RPMI7951 (cell line): ENCODE measurements around the gene MINK1. TPM values are rescaled to one million over a fixed set of nuclear protein-coding genes. Genes with fewer than 3 reads are reported as not detected.
"Not testable (repeated sequence)": the region's sequence is repeated elsewhere in the genome, so short reads cannot be mapped to it uniquely, and the experiment has no call there.

Experiments
- DNase-seq: peaks from one replicate; pipeline ENCODE4 v3.0.0-alpha.2; 2012; ENCODE audit warnings: low read depth
- total RNA-seq: library from RNA; depleted of rRNA; stranded (reverse); fragments of >200 nt; shearing (Covaris generic); gene quantifications from 2 replicates; pipeline ENCODE4 v1.2.3, GENCODE V29; 2014

Gene MINK1
- total RNA-seq, 1 experiment from 2014 or later = 11.1 TPM

DNA sequence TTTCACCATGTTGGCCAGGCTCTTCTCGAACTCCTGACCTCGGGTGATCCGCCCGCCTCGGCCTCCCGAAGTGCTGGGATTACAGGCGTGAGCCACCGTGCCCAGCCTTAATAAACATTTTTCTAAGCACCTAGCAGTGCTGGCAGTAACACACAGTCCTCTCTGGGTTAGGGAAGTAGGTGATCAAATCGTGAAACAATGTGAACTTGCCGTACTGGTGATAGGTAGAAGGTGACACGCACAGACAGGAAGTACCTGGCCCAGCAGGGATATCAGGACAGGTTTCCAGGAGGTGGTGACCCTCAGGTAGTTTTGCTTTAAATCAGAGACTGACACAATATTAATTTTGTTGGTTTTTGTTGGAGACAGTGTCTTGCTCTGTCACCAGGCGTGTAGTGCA, 21.7 kb upstream of the MINK1 start:
- no peak for DNase-seq

DNA sequence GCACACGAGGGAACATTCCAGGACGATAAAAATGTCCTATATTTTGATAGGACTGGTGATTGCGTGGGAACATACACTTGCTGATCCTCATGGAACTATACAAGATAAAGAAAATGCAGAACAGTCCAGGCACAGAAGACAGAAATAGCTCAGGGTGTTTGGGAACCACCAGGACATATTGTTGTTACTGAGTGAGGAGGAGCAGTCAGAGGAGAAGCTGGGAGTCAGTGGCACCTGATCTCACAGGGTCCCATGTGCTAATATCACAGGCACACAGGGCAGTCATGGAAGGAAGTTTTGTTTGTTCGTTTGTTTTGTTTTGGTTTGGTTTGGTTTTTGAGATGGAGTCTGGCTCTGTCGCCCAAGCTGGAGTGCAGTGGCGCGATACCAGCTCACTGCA, 20.4 kb upstream of the MINK1 start:
- no peak for DNase-seq

DNA sequence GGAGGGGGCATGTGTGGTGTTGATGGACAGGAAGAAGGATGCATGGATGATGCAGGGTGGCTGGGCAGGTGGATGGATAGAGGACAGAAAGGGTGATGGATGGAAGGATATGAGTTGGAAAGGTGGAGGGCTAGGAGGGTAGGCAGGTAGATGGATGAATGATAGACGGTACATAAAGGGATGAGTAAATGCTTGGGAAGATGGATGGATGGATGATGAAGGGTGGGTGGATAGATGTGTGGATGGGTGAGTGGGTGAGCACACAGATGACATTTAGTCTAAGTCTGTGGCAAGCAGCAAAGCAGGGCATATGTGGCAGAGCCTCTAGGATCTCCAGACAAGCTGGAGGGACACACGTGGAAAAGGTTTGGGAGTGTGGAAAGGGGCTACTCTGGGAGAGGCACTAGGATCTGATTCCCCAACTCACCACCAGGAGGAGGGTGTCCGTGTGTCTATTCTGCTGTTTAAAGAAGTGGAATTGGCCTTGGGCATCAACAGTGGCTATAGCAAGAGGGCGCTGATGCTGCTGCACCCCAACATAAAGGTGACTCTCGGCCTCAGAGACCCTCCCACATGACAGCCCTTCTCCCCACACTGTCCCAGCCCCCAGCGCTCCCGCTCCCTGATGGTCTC, 18.0 kb upstream of the MINK1 start:
- no peak for DNase-seq

DNA sequence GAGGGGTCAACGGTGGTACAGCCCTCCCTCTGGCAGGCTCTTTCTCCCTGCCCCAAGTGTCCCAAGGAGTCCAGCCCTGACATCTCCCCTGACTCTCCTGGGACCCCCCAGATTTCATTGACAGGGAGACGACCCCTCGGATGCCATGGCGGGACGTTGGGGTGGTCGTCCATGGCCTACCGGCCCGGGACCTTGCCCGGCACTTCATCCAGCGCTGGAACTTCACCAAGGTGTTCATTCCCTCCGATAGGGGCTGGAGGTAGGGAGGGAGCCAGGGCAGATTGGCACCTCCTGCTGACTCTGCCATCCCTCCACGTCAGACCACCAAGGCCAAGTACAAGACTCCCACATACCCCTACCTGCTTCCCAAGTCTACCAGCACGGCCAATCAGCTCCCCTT, 16.3 kb upstream of the MINK1 start:
- no peak for DNase-seq

DNA sequence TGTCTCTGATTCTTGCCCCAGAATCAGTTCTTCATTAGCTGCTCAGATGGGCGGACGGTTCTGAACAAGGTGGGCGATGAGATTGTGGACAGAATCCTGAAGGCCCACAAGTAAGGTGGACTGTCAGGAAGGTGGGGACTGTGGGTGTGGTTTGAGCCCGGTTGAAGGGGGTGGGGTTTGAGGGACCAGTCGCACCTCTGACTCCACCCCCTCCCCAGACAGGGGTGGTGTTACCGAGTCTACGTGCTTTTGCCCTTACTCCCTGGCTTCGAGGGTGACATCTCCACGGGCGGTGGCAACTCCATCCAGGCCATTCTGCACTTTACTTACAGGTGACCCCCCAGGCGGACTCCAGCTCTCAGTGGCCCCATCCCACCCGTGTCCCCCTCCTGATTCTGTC, 14.9 kb upstream of the MINK1 start:
- no peak for DNase-seq

DNA sequence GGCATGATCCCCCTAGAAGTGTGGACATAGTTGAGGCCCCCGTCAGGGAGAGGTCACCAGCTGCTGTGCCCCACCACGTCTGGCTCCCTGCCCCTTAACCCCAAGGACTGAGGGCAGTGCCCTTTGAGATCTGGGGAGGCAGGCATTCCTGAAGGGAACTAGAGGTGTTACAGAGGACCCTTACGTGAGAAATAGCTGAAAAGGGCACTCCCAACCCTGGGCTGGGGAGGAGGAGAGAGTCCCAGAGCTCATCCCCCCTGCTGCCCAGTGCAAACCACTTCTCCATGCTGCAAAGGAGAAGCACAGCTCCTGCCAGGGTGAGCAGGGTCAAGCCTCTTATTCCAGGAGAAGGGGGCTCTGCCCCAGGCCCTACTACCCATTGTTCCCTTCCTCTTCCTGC, 10.3 kb upstream of the MINK1 start:
- DNase-seq = no peak

DNA sequence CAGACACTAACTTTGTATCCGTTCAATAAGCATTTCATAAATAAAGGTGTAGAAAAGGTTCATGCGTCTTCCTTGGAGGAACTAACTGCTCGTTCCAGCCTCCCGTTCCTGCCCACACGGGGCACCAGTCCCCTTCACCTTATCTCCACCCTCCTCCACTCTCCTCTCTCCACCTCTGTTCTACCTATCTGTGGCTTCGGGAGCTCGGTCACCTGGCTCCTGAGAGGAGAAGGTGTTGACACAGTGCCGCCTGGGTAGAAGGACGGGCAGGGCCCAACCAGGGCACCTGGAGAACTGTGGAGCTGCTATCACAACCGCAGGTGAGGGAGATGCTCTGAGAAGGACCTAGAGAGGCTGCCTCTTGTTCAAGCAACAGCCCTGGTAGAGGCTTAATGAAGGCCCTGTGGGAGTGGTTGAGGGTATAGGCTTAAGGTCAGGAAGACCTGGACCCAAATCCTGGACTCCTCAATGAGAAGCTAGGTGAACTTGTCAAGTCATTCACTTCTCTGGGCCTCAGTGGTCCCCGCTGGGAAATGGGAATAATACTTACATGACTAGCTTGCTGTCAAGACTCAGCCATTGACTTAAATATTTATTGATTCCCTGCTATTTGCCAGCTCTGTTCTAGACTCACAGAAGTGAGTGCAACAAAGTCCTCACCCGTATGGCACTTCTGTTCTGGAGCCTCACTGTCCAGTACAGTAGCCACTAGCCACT, 9.6 kb upstream of the MINK1 start:
- no peak for DNase-seq

DNA sequence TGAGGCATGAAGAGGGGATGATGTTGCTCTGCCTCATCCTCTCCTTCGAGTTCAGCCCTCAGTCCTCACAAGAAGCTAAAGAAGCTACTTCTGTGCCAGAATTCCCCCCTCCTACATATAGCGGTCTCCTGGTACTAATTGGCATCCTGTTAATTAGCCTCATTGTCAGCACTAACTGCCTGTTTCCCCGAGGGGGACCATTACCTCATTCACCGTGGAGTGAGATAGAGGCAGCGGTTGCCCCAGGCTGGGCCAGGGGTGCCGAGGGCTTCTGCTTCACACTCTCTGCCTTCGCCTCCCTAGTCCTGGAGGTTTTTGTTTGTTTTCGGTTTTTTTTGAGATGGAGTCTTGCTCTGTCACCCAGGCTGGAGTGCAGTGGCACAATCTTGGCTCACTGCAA, 5.7 kb upstream of the MINK1 start:
- DNase-seq = no peak

DNA sequence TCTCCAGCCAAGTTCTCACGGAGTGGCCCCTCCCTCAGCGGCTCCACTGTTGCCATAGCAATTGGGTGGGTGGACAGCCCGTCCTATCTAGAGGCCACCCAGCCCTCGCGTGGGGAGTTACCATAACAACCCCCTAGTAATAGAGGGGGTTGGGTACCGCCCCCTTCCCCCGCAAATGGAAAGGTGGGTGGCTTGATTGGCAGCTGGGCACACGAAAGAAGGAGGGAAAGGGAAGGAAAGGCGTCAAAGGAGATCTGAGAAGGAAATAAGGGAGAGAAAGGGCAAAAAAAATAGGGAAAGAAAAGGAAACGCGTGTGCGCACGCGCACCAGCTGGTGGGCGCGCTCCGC, 337 bp upstream of the MINK1 start:
- DNase-seq = not testable (repeated sequence)

DNA sequence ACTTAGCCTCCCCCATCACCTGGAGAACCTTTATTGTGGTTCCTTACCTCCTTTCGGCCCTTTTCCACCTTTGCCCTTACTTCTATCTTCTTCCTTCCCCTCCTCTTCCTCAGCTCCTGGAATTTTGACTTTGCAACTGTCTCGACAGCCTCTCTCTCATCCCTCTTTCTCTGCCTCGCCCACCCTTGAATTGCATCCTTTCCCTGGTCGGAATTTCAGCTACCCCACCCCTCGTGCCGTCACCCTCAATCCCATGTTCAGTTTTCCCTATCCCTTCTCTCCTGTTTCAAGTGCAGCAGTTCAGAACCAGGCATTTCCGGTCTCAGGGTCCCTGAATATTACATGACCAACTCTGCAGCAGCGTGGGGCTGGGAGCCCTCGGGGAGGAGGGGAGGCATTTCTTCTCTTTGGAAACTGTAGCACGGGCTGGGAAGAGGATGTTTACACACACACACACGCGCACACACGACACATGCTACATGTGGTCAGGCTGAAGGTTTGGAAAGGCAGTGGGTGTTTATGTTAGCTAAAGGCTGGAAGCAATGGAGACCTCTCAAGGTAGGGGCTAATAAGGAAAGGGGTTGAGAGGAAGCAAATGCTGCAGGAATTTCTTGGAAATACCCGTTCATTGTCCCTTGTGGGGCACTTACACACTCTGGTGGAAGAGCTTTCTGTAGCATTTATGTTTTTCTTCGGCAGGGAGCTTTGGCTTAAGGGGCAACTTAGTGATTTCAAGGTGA, 971 bp downstream of the MINK1 start:
- DNase-seq = peak; percentile 40

DNA sequence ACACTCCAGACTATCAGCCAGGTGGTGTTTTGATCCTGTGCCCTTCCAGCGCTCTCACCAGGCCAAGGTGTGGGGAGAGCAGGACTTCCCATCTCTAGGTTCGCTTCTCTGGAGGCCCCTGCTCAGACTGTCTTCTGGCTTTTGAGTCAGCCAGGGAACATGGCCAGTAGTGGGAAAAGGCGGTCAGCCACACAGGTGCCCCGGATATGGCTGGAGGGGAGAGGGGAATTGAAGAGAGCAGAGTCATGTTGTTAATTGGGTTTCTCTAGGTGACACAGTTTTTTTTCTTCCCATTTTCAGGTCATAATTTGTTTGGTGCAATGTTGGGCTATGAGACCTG, 1.5 kb downstream of the MINK1 start:
- no peak for DNase-seq

DNA sequence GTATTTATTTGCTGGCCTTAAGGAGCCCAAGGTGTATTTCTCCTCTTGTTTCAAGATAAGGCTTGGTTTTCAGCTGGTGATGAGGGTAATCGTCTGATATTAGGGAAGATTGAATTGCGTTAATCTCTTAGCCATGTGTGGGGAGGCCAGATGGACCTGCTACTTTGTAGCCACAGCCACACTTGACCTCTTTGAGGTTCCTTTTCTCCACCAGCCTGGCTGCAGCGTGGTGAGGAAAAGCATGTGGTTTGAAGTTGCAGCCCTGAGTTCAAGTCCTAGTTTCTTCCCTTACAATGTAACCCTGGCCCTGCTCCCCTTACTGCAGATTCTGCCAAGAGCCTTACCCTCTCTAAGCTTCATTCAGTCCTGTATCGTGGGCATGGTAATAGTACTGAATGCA, 3.1 kb downstream of the MINK1 start:
- no peak for DNase-seq

DNA sequence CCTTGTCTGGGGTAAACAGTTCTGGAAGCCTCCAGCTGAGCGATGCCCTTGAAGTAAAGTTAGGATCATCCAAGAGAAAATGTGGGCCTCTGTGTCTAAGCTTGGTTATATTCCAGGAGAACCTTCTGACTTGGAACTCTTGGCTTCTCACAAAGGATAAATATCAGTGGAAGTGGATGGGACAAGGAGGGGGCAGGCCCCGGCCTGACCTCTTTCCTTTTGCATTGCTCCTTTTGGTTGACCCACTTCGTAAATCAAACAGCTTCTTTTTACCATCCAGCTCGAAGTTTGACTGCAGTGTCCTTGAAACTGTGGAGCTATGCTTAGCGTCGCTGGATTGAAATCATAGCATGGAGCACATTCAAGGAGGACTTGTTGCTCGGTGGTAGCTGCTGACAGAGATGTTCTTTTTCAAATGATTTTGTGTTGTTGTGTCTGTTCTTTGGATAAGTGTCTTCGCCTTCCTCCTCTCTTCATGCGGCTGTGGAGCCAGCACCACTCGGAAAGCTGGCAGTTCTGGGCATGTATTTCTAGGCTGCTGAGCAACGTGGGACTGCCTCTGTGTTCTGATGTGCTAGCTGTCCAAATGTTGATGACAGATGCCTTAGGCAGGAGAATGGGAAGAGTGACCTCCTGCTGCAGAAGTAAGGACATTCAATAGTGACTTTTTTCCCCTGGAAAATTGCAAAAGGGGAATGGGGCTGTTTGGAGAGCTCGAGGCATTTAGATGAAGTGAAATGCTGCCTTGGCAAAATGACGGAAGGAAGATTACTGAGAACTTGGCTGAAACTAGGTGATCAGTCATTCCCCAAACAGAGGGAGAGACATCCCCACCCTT, 4.5 kb downstream of the MINK1 start:
- no peak for DNase-seq

DNA sequence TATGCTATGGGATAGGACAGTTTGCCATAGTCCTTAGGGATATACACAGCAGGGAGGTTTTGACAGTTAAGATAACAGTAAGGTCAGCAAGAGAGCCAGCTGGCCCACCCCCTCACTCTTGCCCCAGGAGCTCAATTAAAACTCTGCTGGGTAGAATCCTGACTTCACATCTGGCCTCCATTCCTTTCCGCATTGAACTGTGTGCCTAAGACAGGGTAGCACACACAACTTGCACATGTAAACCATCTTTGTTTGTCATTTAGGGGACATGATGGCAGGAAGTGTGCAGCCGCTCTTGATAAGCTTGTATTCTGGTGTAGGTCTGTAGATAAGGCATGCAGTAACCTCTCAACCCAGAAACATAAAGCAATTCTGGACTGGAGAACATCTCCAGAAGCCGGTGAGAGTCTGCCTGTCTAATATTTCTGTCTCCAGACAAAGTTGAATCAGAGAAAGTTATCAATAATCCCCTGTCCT, 5.2 kb downstream of the MINK1 start:
- DNase-seq = no peak

DNA sequence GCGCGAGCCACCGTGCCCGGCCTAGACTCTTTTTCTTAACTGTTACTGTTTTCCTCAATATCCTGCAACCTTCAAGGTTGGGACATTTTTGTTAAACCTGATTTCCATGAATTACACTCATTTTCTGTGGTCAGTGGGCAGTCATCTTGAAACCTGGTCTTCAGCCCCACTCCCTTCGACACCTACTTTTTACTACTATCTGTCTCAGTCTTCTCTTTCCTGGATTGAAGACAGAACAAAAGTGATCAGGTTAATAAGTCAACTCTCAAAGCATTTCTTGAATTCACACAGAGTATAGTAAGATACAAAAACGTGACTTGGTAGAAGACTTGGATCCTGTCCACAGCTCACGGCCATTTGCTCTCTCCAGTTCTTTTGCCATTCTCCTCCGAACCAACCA, 6.1 kb downstream of the MINK1 start:
- DNase-seq = no peak

DNA sequence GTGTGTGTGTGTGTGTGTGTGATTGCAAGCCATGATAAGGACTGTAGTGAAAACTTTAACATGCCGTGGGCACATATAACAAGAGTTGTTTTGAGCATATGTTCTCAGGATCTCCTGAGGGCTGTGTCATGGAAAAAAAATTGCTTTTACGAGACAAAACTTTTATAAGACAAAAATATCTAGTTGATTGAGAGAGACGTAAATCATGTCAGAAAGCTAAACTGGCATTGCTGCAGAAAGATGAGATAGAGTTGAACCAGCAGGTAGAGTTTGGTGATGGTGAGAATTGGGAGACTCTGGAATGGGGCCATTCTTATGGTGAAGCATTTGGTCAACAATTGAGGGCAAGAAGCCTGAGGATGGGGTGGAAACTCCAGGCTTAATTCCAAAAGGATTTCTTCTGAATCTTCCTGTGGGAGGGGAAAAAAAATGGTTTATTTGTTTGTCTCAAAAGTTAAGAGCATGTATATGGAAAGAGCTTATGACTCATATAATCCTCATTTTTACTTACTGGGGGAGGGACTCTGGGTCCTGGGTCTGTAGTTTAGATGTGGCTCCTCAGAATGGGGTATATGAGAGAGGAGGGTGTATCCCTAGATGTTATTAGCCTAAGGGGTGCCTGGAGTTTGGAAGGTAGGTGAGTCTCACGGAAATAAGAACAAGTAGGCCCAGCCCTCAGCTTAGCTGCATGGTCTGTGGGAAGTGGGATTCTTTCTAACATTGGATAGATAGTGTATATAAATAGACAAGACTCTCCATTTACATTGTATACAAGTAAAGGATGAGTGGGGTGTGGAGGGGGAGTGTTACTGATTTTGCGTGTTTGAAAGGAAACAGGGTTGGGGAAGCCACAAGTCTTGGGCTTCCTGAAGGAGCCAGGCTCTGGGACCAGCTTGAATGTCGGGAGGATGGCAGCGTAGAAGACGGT, 7.1 kb downstream of the MINK1 start:
- no peak for DNase-seq

DNA sequence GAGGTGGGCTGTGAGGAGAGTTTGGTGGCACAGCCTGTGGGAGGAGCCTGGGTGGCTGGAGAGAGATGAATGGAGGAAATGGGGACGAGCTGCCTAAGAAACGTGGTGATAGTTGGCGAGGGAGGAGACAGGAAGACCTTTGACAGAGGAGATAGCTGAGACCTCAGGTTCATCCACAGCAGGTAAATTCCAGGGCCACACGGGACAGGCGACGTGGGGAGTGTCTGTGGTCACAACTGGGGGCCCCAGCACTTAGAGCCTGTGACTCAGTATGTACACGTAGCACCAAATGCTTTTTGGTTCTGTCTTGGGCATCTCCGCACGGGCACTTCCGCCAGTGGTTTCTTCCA, 7.7 kb downstream of the MINK1 start:
- DNase-seq = no peak

DNA sequence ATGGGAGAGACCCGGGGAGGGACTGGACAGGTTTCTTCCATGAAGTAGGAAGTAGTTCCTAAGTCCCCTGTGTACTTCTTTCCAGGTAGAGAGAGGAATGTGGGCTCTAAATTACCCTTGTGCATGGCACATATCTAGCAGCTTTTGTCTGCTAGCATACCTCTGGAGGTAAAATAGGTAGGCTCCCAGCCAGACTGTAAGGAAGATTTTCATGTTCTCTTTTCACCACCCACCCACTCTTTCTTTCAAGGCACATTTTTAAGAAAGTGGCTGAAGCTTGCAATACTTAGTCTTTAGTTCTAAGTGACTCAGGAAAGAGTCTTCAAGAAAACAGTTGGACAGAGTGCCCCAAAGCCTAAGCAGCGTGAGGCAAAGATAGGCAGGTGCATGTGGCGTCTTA, 9.2 kb downstream of the MINK1 start:
- no peak for DNase-seq

DNA sequence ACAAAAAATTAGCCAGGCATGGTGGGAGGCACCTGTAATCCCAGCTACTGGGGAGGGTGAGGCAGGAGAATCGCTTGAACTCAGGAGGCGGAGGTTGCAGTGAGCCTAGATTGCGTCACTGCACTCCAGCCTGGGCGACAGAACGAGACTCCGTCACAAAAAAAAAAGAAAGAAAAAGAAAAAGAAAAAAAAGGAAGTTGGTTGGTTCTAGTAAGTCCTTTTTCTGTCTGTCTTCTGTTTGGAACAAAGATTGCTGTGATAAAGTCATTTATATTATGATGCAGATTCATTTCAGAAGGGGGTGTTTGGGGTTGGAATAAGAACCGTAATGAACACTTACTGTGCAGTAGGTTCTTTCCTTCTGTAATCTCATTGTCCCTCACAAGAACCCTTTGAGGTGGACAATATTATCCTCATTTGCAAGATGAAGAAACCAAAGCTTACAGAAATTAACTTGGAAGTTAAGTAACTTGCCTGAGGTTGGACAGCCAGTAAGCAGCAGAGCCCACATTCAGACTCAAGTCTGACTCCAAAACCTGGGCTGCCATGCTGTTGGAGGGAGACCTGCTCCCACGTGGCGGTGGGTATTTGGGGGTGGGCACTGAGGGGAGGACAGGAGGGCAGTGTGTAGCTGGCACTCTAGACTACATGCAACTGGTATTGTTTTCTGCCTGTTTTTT, 10.3 kb downstream of the MINK1 start:
- DNase-seq = no peak

DNA sequence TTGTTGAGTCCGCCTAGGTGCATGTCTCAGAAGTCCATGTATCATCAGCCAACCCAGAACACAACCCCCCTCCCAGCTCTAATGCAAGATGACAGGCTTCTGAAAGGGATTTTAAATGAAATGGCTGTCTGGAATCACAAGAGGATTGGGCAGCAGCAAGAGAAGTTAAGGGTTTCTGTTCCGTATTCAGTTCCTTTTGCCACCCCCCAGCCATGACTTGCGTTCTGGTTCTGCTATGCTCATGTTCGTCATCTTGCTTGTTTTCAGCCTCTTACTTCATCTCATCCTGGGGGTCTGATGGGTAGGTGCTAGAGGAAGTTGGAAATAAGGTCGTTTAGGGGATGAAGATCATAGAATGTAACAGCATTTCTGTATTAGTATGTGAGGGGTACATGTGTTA, 12.0 kb downstream of the MINK1 start:
- DNase-seq = no peak
